Esophagus squamous epithelium (tissue), 5 donors: Measurements from ENCODE around the gene PRUNE2. TPM values are rescaled to one million over a fixed set of nuclear protein-coding genes. Genes with fewer than 3 reads are reported as not detected.
"Not testable (repeated sequence)": the region's sequence is repeated elsewhere in the genome, so short reads cannot be mapped to it uniquely, and the experiment has no call there.

Source experiments
- DNase-seq: peaks from one replicate; lab custom pipeline; 2025; lab: John Stamatoyannopoulos, UW
- H3K27ac ChIP-seq, 4 donors: fragments of 200-600 bp; sonication (generic); one replicate each; pipeline ENCODE4 v1.5.1; 2016 to 2019; ENCODE audit warnings: mild to moderate bottlenecking in 1 of 4
- H3K27me3 ChIP-seq, 4 donors: fragments of 200-600 bp; sonication (generic); 1 replicate in 3 of 4; 2 replicates in 1 of 4; pipeline versions ENCODE4 v1.5.1 to v1.6.0; 2017 to 2021; ENCODE audit warnings: antibody characterized with exemption in 1 of 4
- H3K36me3 ChIP-seq, 3 donors: fragments of 200-600 bp; sonication (generic); one replicate each; pipeline ENCODE4 v1.5.1; 2016 to 2019
- H3K4me1 ChIP-seq, 3 donors: fragments of 200-600 bp; sonication (generic); one replicate each; pipeline ENCODE4 v1.5.1; 2017 to 2019
- H3K4me3 ChIP-seq, 4 donors: fragments of 200-600 bp; sonication (generic); 1 replicate in 3 of 4; 2 replicates in 1 of 4; pipeline ENCODE4 v1.5.1; 2016 to 2019; ENCODE audit warnings: mild to moderate bottlenecking in 2 of 4, moderate library complexity in 1 of 4
- H3K9me3 ChIP-seq, 3 donors: fragments of 200-600 bp; sonication (generic); one replicate each; pipeline ENCODE4 v1.5.1; 2016 to 2019
- CTCF ChIP-seq, 6 experiments: fragments of 450-650 bp in 4 of 6; fragments of 200-600 bp in 2 of 6; sonication (generic) in 2 of 6; IDR thresholded peaks; one replicate each; pipeline ENCODE4 v1.5.1; 2016 to 2019; ENCODE audit warnings: antibody characterized with exemption in 6 of 6, mild to moderate bottlenecking in 4 of 6, moderate library complexity in 4 of 6
- POLR2A ChIP-seq, 4 donors: fragments of 450-650 bp; IDR thresholded peaks; one replicate each; pipeline ENCODE4 v1.6.1; 2017; ENCODE audit warnings: antibody characterized with exemption in 4 of 4, mild to moderate bottlenecking in 4 of 4, moderate library complexity in 3 of 4
- WGBS, 2 donors: methylation state at CpG; one replicate each; pipeline ENCODE4 v1.1.5; 2018; 5-methylcytosine and 5-hydroxymethylcytosine counted together
- intact Hi-C: fragments of 100-400 bp; cut with DNase I; formaldehyde crosslinking; loops from one replicate; pipeline ENCODE4 v1.15.0; 2022
- total RNA-seq, 4 donors: library from RNA; depleted of rRNA; stranded (reverse); fragments of >200 nt; gene quantifications; one replicate each; pipeline ENCODE4 v1.1.0, GENCODE V29; 2016
- donor health status: DM: yes; HTN: yes; CAD: no.

Gene PRUNE2
- total RNA-seq, 4 donors from 2014 or later = 9.9 to 126 (median 26.7) TPM

DNA sequence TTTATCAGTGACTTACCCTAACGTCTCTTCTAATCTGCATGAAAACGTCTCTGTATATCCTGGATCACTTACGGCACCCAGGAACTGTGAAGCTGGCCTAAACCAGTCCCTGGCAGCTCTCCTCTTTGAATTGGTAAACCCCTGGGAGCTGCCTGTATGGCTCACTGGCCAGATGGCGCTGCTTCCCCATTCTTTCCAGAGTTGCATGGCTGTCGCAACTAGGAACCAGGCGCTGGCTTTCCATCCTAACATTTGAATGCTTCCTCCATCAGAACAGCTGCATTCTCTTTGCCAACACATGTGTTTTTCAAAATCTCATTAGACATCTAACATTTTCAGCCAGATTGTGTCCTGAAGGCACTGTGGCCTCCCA, 149.7 kb downstream of the PRUNE2 start:
- no peak for TF ChIP-seq POLR2A (IDR thresholded peaks at IDR 0.05)
- TF ChIP-seq CTCF (IDR thresholded peaks at IDR 0.05) = no peak
- no peak for DNase-seq
- no peaks in the 10 kb centered on the region for H3K27me3 ChIP-seq
- intact Hi-C loops = no loop called here
- WGBS, 2 donors = 51 to 54% methylated on average over 6 of the region's 6 CpGs
- no peak overlapping the region for H3K4me3 ChIP-seq
- H3K27ac ChIP-seq = no peak overlapping the region
- peaks cover 0 to 4% (median 0%) of the 10 kb centered on the region in 3 donors for H3K4me1 ChIP-seq
- no peaks in the 10 kb centered on the region for H3K9me3 ChIP-seq
- H3K36me3 ChIP-seq = no peaks in the 10 kb centered on the region

DNA sequence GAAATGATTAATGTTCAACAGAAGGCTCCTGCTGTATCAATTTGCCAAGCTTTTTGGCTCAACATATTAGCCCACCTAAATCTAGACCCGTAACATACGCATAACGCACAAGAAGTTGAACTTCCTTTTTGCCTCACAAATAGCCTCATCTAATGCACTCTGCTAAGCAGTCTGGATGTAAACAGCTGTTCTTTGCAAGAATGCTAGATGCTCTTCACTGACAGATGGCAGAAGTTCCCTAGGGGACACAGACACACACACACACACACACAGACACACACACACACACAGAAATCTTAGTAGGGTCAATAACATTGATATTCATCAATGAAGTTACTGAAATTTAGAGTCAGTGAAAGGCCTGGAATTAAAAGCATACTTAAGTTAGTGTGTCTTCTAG, 154.9 kb downstream of the PRUNE2 start:
- intact Hi-C loops = no loop called here
- DNase-seq = no peak
- H3K4me3 ChIP-seq = no peak overlapping the region

GRCh38 chr9:76744336-76744735, 161.6 kb downstream of the PRUNE2 start:
- Histone ChIP-seq H3K9me3 (peaks cover 0 to 8% (median 0%) of the 10 kb centered on the region in 3 donors), H3K27ac (no peak overlapping the region), H3K27me3 (no peaks in the 10 kb centered on the region), H3K36me3 (no peaks in the 10 kb centered on the region), H3K4me1 (no peaks in the 10 kb centered on the region), H3K4me3 (no peak overlapping the region)
- TF ChIP-seq POLR2A (IDR thresholded peaks at IDR 0.05) = no peak
- TF ChIP-seq CTCF (IDR thresholded peaks at IDR 0.05) = no peak
- no peak for DNase-seq
- intact Hi-C loops = no loop called here
- 28 to 33% methylated on average over 2 to 3 of the region's 3 CpGs for WGBS, 2 donors

More for the DNA sequence above, 154.9 kb downstream of the PRUNE2 start:
- Histone ChIP-seq H3K27ac (no peak overlapping the region), H3K4me1 (no peaks in the 10 kb centered on the region), H3K27me3 (no peaks in the 10 kb centered on the region), H3K9me3 (peaks cover 0 to under 1% (median 0%) of the 10 kb centered on the region in 3 donors), H3K36me3 (no peaks in the 10 kb centered on the region)
- TF ChIP-seq CTCF (IDR thresholded peaks at IDR 0.05) = no peak
- TF ChIP-seq POLR2A (IDR thresholded peaks at IDR 0.05) = no peak
- 72 to 88% methylated on average over 3 of the region's 3 CpGs for WGBS, 2 donors

GRCh38 chr9:76743931-76744330, 162.0 kb downstream of the PRUNE2 start:
- no peak overlapping the region for H3K4me3 ChIP-seq
- no peaks in the 10 kb centered on the region for H3K27me3 ChIP-seq
- DNase-seq = no peak
- 27 to 44% methylated on average over 3 of the region's 3 CpGs for WGBS, 2 donors
- no peaks in the 10 kb centered on the region for H3K4me1 ChIP-seq
- H3K36me3 ChIP-seq = no peaks in the 10 kb centered on the region
- H3K27ac ChIP-seq = no peak overlapping the region
- peaks cover 0 to 8% (median 0%) of the 10 kb centered on the region in 3 donors for H3K9me3 ChIP-seq
- intact Hi-C loops = no loop called here
- TF ChIP-seq POLR2A (IDR thresholded peaks at IDR 0.05) = no peak
- TF ChIP-seq CTCF (IDR thresholded peaks at IDR 0.05) = no peak

DNA sequence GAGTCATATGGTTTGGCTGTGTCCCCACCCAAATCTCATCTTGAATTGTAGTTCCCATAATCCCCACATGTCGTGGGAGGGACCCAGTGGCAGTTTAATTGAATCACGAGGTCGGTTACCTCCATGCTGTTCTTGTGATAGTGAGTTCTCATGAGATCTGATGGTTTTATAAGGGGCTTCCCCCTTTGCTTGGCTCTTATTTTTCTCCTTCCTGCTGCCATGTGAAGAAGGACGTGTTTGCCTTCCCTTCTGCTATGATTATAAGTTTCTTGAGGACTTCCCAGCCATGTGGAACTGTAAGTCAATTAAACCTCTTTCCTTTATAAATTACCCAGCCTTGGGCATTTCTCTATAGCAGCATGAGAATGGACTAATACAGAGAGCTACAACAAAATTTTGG, 163.0 kb downstream of the PRUNE2 start:
- H3K4me1 ChIP-seq, intact Hi-C loops, H3K27ac ChIP-seq, DNase-seq, H3K9me3 ChIP-seq, H3K4me3 ChIP-seq, H3K27me3 ChIP-seq, H3K36me3 ChIP-seq: not testable (repeated sequence)
- WGBS, 2 donors = 68 to 71% methylated on average over 4 of the region's 4 CpGs

DNA sequence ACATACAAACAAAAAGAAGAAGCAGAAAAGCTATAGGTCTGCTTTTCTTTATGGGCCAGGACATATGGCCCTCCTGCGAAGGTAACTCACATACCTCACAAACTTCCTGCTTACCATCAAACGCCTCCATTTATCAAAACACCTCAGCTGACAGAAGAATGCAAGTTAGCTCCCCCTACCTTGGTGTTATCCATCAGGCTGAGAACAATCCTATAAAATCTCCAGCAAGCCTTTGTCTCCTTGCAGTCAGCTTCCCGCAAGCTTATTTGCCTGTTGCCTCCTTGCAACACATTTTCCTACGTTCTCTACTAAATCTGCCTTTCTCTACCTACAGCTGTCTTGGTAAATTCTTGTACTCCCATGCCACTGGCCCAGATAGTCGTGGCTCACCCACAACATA, 164.4 kb downstream of the PRUNE2 start:
- no peak for TF ChIP-seq CTCF (IDR thresholded peaks at IDR 0.05)
- no peak for TF ChIP-seq POLR2A (IDR thresholded peaks at IDR 0.05)
- Histone ChIP-seq H3K4me1 (no peaks in the 10 kb centered on the region), H3K27me3 (no peaks in the 10 kb centered on the region), H3K27ac (no peak overlapping the region), H3K4me3 (no peak overlapping the region), H3K9me3 (peaks cover 0 to 8% (median 0%) of the 10 kb centered on the region in 3 donors), H3K36me3 (no peaks in the 10 kb centered on the region)
- 72 to 81% methylated on average over 5 of the region's 5 CpGs for WGBS, 2 donors
- DNase-seq = no peak
- intact Hi-C loops = no loop called here
